H1 (cell line): ENCODE results near the gene VPS51.

Experiments
- ATF3 ChIP-seq: IDR thresholded peaks from 2 replicates; pipeline ENCODE4 v1.6.1; 2011; ENCODE audit warnings: low read depth, mild to moderate bottlenecking, low read length; ENCODE audit not compliant: insufficient read depth
- CTCF ChIP-seq, 3 experiments: IDR thresholded peaks; 1 replicate in 2 of 3; 2 replicates in 1 of 3; pipeline versions ENCODE4 v1.5.1 to v1.6.1; 2011; ENCODE audit warnings: low read length in 3 of 3, mild to moderate bottlenecking in 3 of 3, inconsistent platforms in 2 of 3, low read depth in 1 of 3, moderate library complexity in 1 of 3; ENCODE audit not compliant: insufficient read depth in 1 of 3; ENCODE audit errors: control extremely low read depth in 1 of 3
- EP300 ChIP-seq, 2 experiments: IDR thresholded peaks; 1 replicate in 1 of 2; 2 replicates in 1 of 2; pipeline ENCODE4 v1.6.1; 2011 to 2012; ENCODE audit warnings: low read depth in 2 of 2, low read length in 2 of 2, mild to moderate bottlenecking in 2 of 2, borderline replicate concordance in 1 of 2, inconsistent platforms in 1 of 2, moderate library complexity in 1 of 2
- KDM1A ChIP-seq: fragments of 200-600, 300-600 bp; sonication (generic); IDR thresholded peaks from 2 replicates; pipeline ENCODE4 v1.7.1; 2016; ENCODE audit warnings: mild to moderate bottlenecking, low read length, borderline replicate concordance
- NANOG ChIP-seq: IDR thresholded peaks from 2 replicates; pipeline ENCODE4 v1.6.1; 2011; ENCODE audit warnings: low read length, low read depth, mild to moderate bottlenecking, inconsistent platforms; ENCODE audit not compliant: insufficient read depth, poor library complexity, severe bottlenecking
- RNF2 ChIP-seq: fragments of 200-900, 300-1000 bp; sonication (generic); IDR thresholded peaks from 2 replicates; pipeline ENCODE4 v1.7.1; 2016; ENCODE audit warnings: borderline replicate concordance, low read depth, mild to moderate bottlenecking, antibody characterized with exemption, low read length; ENCODE audit not compliant: poor library complexity, severe bottlenecking; ENCODE audit errors: missing control alignments
- SIX5 ChIP-seq: IDR thresholded peaks from 2 replicates; pipeline ENCODE4 v1.6.1; 2011; ENCODE audit warnings: mild to moderate bottlenecking, low read depth, low read length
- SUZ12 ChIP-seq: fragments of 200-600 bp; sonication (generic); IDR thresholded peaks from 2 replicates; pipeline ENCODE4 v1.6.1; 2012; ENCODE audit warnings: mild to moderate bottlenecking, inconsistent platforms, low read length, moderate library complexity, mixed read lengths

GRCh38 chr11:65159012-65159411 is 63.0 kb downstream of the VPS51 start:
- TF ChIP-seq CTCF (IDR thresholded peaks at IDR 0.05; ENCODE audit: control extremely low read depth in 1 of 3, insufficient read depth in 1 of 3, low read depth in 1 of 3, low read length in 3 of 3) = no peak
- TF ChIP-seq ATF3 = no peak
- TF ChIP-seq NANOG = no peak
- no peak for TF ChIP-seq SUZ12
- no peak for TF ChIP-seq EP300 (IDR thresholded peaks at IDR 0.05; ENCODE audit: borderline replicate concordance in 1 of 2, low read depth in 2 of 2, low read length in 2 of 2)
- no peak for TF ChIP-seq KDM1A
- no peak for TF ChIP-seq RNF2
- no peak for TF ChIP-seq SIX5
